HFFc6 (cell line): ENCODE data around the gene KCNV2. TPM values are rescaled to one million over a fixed set of nuclear protein-coding genes. Genes with fewer than 3 reads are reported as not detected.

Source experiments
- DNase-seq: peaks from one replicate; pipeline ENCODE4 v3.0.0-alpha.2; 2018
- H3K27ac Mint-ChIP-seq: 2 replicates; pipeline ENCODE4 v1.8.0; 2020; ENCODE audit warnings: mild to moderate bottlenecking, mixed read lengths
- H3K27me3 Mint-ChIP-seq: 2 replicates; pipeline ENCODE4 v1.8.0; 2021; ENCODE audit warnings: mild to moderate bottlenecking, moderate library complexity, mixed read lengths; ENCODE audit not compliant: insufficient read depth
- H3K36me3 Mint-ChIP-seq: 2 replicates; pipeline ENCODE4 v1.8.0; 2021; ENCODE audit warnings: low read depth, mixed read lengths
- H3K4me1 Mint-ChIP-seq: 2 replicates; pipeline ENCODE4 v1.8.0; 2020; ENCODE audit warnings: low read depth, mixed read lengths
- H3K4me3 Mint-ChIP-seq: 2 replicates; pipeline ENCODE4 v1.8.0; 2020; ENCODE audit warnings: mild to moderate bottlenecking, moderate library complexity, mixed read lengths
- H3K9me3 Mint-ChIP-seq: 2 replicates; pipeline ENCODE4 v1.8.0; 2020; ENCODE audit warnings: mild to moderate bottlenecking, mixed read lengths
- CTCF ChIP-seq: fragments of 200-600 bp; sonication (generic); IDR thresholded peaks from 2 replicates; pipeline ENCODE4 v1.5.0; 2021; ENCODE audit warnings: antibody characterized with exemption, mild to moderate bottlenecking
- long read RNA-seq: library from polyadenylated mRNA; unstranded; transcript quantifications from one replicate; pipeline ENCODE4 v2.0.0, GENCODE V29; 2019
- total RNA-seq, 6 experiments: library from RNA; stranded (reverse); fragmentation: NEBNext Ultra II Directional; extraction: Animal tissue kit (Norgen Biotek cat#: 25700); gene quantifications; 2 replicates in 1 of 6; 3 replicates in 5 of 6; pipeline ENCODE4 v1.2.3, GENCODE V29; 2021

Gene KCNV2
- total RNA-seq, result not detected
- long read RNA-seq, result 0 reads

DNA sequence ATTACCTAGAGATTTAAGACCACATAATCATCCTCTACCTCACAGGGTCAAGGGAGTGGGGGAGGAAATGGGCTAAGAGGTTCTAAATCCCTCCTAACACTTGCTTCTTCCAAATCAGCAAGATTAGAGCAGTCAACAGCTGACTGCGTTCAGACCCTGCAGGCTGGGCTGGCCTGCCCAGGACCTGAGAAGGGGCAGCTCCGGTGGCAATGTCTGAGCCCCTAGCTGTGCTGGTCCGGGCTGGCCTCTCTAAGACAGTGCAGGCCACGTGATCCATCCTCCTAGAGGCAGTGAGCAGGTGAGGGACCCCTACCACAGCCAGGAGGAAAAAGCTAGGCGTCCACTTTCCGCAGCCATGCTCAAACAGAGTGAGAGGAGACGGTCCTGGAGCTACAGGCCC lies at the start of gene KCNV2:
Gene KCNV2 (plus strand): TSS at position 126 of the 400 bp plus-strand sequence. CDS start 230 bp downstream, at position 356.
- Mint-ChIP-seq H3K36me3 (peaks cover 15% of the 10 kb centered on the region), H3K27me3 (no peaks in the 10 kb centered on the region; the same call in 1 of the 2 replicates), H3K9me3 (no peaks in the 10 kb centered on the region), H3K27ac (no peak within 1 kb of the TSS), H3K4me1 (peaks cover under 1% of the 10 kb centered on the region; the same call in 1 of the 2 replicates), H3K4me3 (no peak within 1 kb of the TSS)
- no peak for DNase-seq
- no peak for TF ChIP-seq CTCF

DNA sequence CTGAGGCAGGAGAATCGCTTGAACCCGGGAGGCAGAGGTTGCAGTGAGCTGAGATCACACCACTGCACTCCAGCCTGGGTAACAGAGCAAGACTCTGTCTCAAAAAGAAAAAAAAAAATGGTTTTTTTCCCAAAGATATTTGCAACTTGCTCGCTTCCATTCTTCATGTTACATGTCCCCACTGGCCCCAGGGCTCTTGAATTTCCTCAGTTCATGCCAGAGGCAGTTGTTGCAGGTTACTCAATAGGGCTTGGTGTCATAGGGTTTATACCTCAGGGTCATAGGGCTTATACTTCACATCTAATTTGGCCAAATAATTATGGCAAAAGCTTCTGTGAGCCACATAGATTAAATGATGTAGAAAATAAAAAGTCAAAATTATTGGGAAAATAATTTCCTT lies 44.1 kb upstream of the KCNV2 start:
- Mint-ChIP-seq H3K4me1 (no peaks in the 10 kb centered on the region; the same call in 1 of the 2 replicates), H3K4me3 (no peak overlapping the region), H3K9me3 (no peaks in the 10 kb centered on the region), H3K27me3 (peaks cover 1% of the 10 kb centered on the region; the same call in 1 of the 2 replicates), H3K36me3 (no peaks in the 10 kb centered on the region), H3K27ac (no peak overlapping the region)
- DNase-seq, result no peak
- TF ChIP-seq CTCF, result no peak

GRCh38 chr9:2674141-2674824 lies 43.0 kb upstream of the KCNV2 start:
- H3K4me3 Mint-ChIP-seq, result no peak overlapping the region
- TF ChIP-seq CTCF, result no peak
- H3K27ac Mint-ChIP-seq, result no peak overlapping the region
- no peaks in the 10 kb centered on the region; the same call in 1 of the 2 replicates for H3K4me1 Mint-ChIP-seq
- DNase-seq, result no peak
- H3K9me3 Mint-ChIP-seq, result no peaks in the 10 kb centered on the region
- peaks cover 1% of the 10 kb centered on the region; the same call in 1 of the 2 replicates for H3K27me3 Mint-ChIP-seq
- H3K36me3 Mint-ChIP-seq, result no peaks in the 10 kb centered on the region

DNA sequence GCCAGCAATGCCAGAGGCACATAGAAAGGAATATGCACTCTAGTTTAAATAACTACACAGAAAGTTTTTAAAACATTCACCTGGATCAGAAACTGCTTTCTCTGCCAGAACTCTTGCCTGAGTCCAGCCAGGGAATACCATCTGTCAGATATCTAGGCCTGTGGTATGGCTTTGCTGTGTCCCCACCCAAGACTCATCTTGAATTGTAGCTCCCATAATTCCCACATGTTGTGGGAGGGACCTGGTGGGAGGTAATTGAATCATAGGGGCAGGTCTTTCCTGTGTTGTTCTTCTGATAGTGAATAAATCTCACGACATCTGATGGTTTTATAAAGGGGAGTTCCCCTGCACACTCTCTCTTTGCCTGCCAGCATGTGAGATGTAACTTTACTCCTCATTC lies 41.5 kb upstream of the KCNV2 start:
- H3K36me3 Mint-ChIP-seq, result no peaks in the 10 kb centered on the region
- no peak overlapping the region for H3K27ac Mint-ChIP-seq
- DNase-seq, result no peak
- no peaks in the 10 kb centered on the region; the same call in 1 of the 2 replicates for H3K4me1 Mint-ChIP-seq
- peaks cover 1% of the 10 kb centered on the region; the same call in 1 of the 2 replicates for H3K27me3 Mint-ChIP-seq
- no peaks in the 10 kb centered on the region for H3K9me3 Mint-ChIP-seq
- no peak for TF ChIP-seq CTCF
- no peak overlapping the region for H3K4me3 Mint-ChIP-seq

DNA sequence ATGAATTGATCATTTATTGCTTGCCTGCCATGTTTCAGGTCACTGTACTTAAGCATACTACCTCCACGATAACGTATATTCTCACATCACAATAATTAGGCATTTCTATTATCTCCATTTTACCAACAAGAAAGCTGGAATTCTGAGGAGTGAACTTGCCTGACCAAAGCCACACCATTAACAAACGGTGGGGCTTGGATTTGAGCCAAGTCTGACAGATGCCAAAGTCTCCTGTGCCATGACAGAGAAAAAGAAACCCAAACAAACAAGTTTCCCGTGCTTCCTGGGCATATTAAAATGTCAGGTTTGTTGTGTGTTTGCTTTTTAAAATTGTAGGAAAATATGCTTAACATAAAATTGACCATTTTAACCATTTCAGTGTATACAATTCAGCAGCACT lies 40.8 kb upstream of the KCNV2 start:
- Mint-ChIP-seq H3K4me3 (no peak overlapping the region), H3K9me3 (no peaks in the 10 kb centered on the region), H3K27me3 (peaks cover 1% of the 10 kb centered on the region; the same call in 1 of the 2 replicates), H3K36me3 (no peaks in the 10 kb centered on the region), H3K4me1 (no peaks in the 10 kb centered on the region; the same call in 1 of the 2 replicates), H3K27ac (no peak overlapping the region)
- no peak for DNase-seq
- no peak for TF ChIP-seq CTCF
